ENCODE data around the gene ZFAND3.

DNA sequence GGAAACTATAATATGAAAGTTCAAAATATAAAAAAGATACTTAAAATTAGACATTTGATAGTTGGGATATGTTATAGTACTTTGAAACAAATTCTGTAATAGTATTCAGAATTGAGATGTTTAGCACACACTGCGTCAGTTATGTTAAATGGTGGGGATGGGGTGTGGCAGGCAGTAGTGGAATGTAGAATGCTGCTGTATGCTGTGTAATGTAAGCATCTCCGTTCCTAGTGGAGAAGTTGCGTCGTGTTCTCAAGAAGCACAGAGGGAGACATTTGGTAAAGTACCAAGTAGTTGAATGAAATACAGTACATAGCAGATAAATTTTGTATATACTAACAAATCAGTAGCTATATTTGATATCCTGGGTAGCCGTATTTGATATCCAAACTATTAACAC lies 192.4 kb downstream of the ZFAND3 start:
- TF ChIP-seq GATA3 (IDR thresholded peaks at IDR 0.05; ENCODE audit: low read depth, low read length) = no peak
- TF ChIP-seq GATA2 (IDR thresholded peaks at IDR 0.05; ENCODE audit: low read depth, low read length) = no peak
